ENCODE data around the gene PEX14.
A peak's percentile ranks its signal among the peaks of the same experiment; 100 is the strongest.
"Not testable (repeated sequence)": the region's sequence is repeated elsewhere in the genome, so short reads cannot be mapped to it uniquely, and the experiment has no call there.

PEX14 gene

GRCh38 chr1:10474613-10475507, at the start of gene PEX14:
TSS of gene PEX14 (plus strand) at chr1:10474950. CDS start at chr1:10474967, 17 bp downstream.
- no peaks in the 10 kb centered on the region for H3K9me3 ChIP-seq (ENCODE audit: insufficient read depth, low read length)
- peaks cover 62% of the 10 kb centered on the region for H3K79me2 ChIP-seq (ENCODE audit: insufficient read depth, low read length)
- peak within 1 kb of the TSS; percentile 90 for H2AFZ ChIP-seq (ENCODE audit: low read depth, low read length, severe bottlenecking)

GRCh38 chr1:10425826-10426534, 48.8 kb upstream of the PEX14 start:
- H3F3A ChIP-seq (ENCODE audit: insufficient read depth); H3K27ac ChIP-seq (ENCODE audit: low read depth, low read length); H3K79me2 ChIP-seq (ENCODE audit: insufficient read depth, low read length); H3K9me2 ChIP-seq (replicated peaks; ENCODE audit: insufficient read depth, low read length); H3K4me3 ChIP-seq (ENCODE audit: insufficient read depth, low read length, poor library complexity, severe bottlenecking); H3K9ac ChIP-seq (ENCODE audit: low read length); H3K9me3 ChIP-seq (ENCODE audit: insufficient read depth, low read length); H3K36me3 ChIP-seq (ENCODE audit: low read length); H2AFZ ChIP-seq (ENCODE audit: low read depth, low read length, severe bottlenecking); H3K4me2 ChIP-seq (ENCODE audit: low read depth, low read length, poor library complexity, severe bottlenecking); H4K20me1 ChIP-seq (ENCODE audit: low read depth, low read length); H3K27me3 ChIP-seq (ENCODE audit: low read length): not testable (repeated sequence)

More at GRCh38 chr1:10474613-10475507, at the start of gene PEX14:
- Histone ChIP-seq H3F3A (ENCODE audit: insufficient read depth) (peaks cover 18% of the 10 kb centered on the region), H3K27ac (ENCODE audit: low read depth, low read length) (peak within 1 kb of the TSS; percentile 96), H3K9ac (ENCODE audit: low read length) (peak within 1 kb of the TSS; percentile 90), H3K4me3 (ENCODE audit: insufficient read depth, low read length, poor library complexity, severe bottlenecking) (peak within 1 kb of the TSS; percentile 98), H4K20me1 (ENCODE audit: low read depth, low read length) (no peaks in the 10 kb centered on the region), H3K9me2 (replicated peaks; ENCODE audit: insufficient read depth, low read length) (no peaks in the 10 kb centered on the region), H3K4me2 (ENCODE audit: low read depth, low read length, poor library complexity, severe bottlenecking) (peak within 1 kb of the TSS; percentile 80), H3K27me3 (ENCODE audit: low read length) (no peaks in the 10 kb centered on the region), H3K36me3 (ENCODE audit: low read length) (no peaks in the 10 kb centered on the region)
- no peak for TF ChIP-seq CTCF (IDR thresholded peaks at IDR 0.05; ENCODE audit: insufficient read depth, low read length, poor library complexity, severe bottlenecking)
- TF ChIP-seq EZH2phosphoT487 (conservative IDR thresholded peaks at IDR 0.05; ENCODE audit: low read length) = no peak

GRCh38 chr1:10426535-10426848, 48.3 kb upstream of the PEX14 start:
- not testable (repeated sequence) for H3K9me3 ChIP-seq (ENCODE audit: insufficient read depth, low read length); H3K79me2 ChIP-seq (ENCODE audit: insufficient read depth, low read length); H3K4me3 ChIP-seq (ENCODE audit: insufficient read depth, low read length, poor library complexity, severe bottlenecking); H3K9me2 ChIP-seq (replicated peaks; ENCODE audit: insufficient read depth, low read length); H3K36me3 ChIP-seq (ENCODE audit: low read length); H3K27ac ChIP-seq (ENCODE audit: low read depth, low read length); H3F3A ChIP-seq (ENCODE audit: insufficient read depth); H3K4me2 ChIP-seq (ENCODE audit: low read depth, low read length, poor library complexity, severe bottlenecking); H3K27me3 ChIP-seq (ENCODE audit: low read length); H2AFZ ChIP-seq (ENCODE audit: low read depth, low read length, severe bottlenecking); H3K9ac ChIP-seq (ENCODE audit: low read length); H4K20me1 ChIP-seq (ENCODE audit: low read depth, low read length)

GRCh38 chr1:10428984-10429383, 45.8 kb upstream of the PEX14 start:
- Histone ChIP-seq H3K9ac (ENCODE audit: low read length) (no peak overlapping the region), H3K27me3 (ENCODE audit: low read length) (no peaks in the 10 kb centered on the region), H3K27ac (ENCODE audit: low read depth, low read length) (no peak overlapping the region), H3K9me2 (replicated peaks; ENCODE audit: insufficient read depth, low read length) (no peaks in the 10 kb centered on the region), H3K4me2 (ENCODE audit: low read depth, low read length, poor library complexity, severe bottlenecking) (no peak overlapping the region), H2AFZ (ENCODE audit: low read depth, low read length, severe bottlenecking) (no peak overlapping the region), H4K20me1 (ENCODE audit: low read depth, low read length) (no peaks in the 10 kb centered on the region), H3K36me3 (ENCODE audit: low read length) (no peaks in the 10 kb centered on the region), H3K9me3 (ENCODE audit: insufficient read depth, low read length) (no peaks in the 10 kb centered on the region), H3K4me3 (ENCODE audit: insufficient read depth, low read length, poor library complexity, severe bottlenecking) (no peak overlapping the region), H3K79me2 (ENCODE audit: insufficient read depth, low read length) (no peaks in the 10 kb centered on the region), H3F3A (ENCODE audit: insufficient read depth) (0 out of 2 replicates have a peak, but pooled peaks cover 3% of the 10 kb centered on the region)
- TF ChIP-seq CTCF (IDR thresholded peaks at IDR 0.05; ENCODE audit: insufficient read depth, low read length, poor library complexity, severe bottlenecking) (no peak), EZH2phosphoT487 (conservative IDR thresholded peaks at IDR 0.05; ENCODE audit: low read length) (no peak)
